ENCODE results near the gene USP34.
"Not testable (repeated sequence)": the region's sequence is repeated elsewhere in the genome, so short reads cannot be mapped to it uniquely, and the experiment has no call there.

The USP34 gene

GRCh38 chr2:61165946-61166345 is 304.9 kb downstream of the USP34 start:
- in situ Hi-C loops (cut with MboI; ENCODE audit: low pct_unique_long_range_greater_than_20kb, low sequenced_read_pairs, unreplicated experiment) = no loop called here
- no peak for TF ChIP-seq CTCF (IDR thresholded peaks at IDR 0.05; ENCODE audit: extremely low read depth, insufficient read depth, missing control alignments)
- no peak for DNase-seq (ENCODE audit: low spot score)

GRCh38 chr2:61165082-61165481 is 305.8 kb downstream of the USP34 start:
- in situ Hi-C loops (cut with MboI; ENCODE audit: low pct_unique_long_range_greater_than_20kb, low sequenced_read_pairs, unreplicated experiment); DNase-seq (ENCODE audit: low spot score): not testable (repeated sequence)

- in situ Hi-C loops (cut with MboI; ENCODE audit: low pct_unique_long_range_greater_than_20kb, low sequenced_read_pairs, unreplicated experiment) = no loop called here
- no peak for DNase-seq (ENCODE audit: low spot score)
- no peak for TF ChIP-seq CTCF (IDR thresholded peaks at IDR 0.05; ENCODE audit: extremely low read depth, insufficient read depth, missing control alignments)
Observed at GRCh38 chr2:61162721-61163120, 308.2 kb downstream of the USP34 start.

GRCh38 chr2:61161888-61162287 is 309.0 kb downstream of the USP34 start, which contains the start of gene C2orf74:
C2orf74 (plus strand) TSS chr2:61162188; CDS start chr2:61162515, 327 bp downstream.
- no peak for TF ChIP-seq CTCF (IDR thresholded peaks at IDR 0.05; ENCODE audit: extremely low read depth, insufficient read depth, missing control alignments)
- in situ Hi-C loops (cut with MboI; ENCODE audit: low pct_unique_long_range_greater_than_20kb, low sequenced_read_pairs, unreplicated experiment) = no loop called here
- DNase-seq (ENCODE audit: low spot score) = no peak

GRCh38 chr2:61158356-61158955 is 312.4 kb downstream of the USP34 start:
- in situ Hi-C loops (cut with MboI; ENCODE audit: low pct_unique_long_range_greater_than_20kb, low sequenced_read_pairs, unreplicated experiment) = no loop called here
- no peak for TF ChIP-seq CTCF (IDR thresholded peaks at IDR 0.05; ENCODE audit: extremely low read depth, insufficient read depth, missing control alignments)
- no peak for DNase-seq (ENCODE audit: low spot score)

GRCh38 chr2:61157371-61158003 is 313.4 kb downstream of the USP34 start:
- in situ Hi-C loops (cut with MboI; ENCODE audit: low pct_unique_long_range_greater_than_20kb, low sequenced_read_pairs, unreplicated experiment) = no loop called here
- DNase-seq (ENCODE audit: low spot score) = no peak
- no peak for TF ChIP-seq CTCF (IDR thresholded peaks at IDR 0.05; ENCODE audit: extremely low read depth, insufficient read depth, missing control alignments)

GRCh38 chr2:61151436-61151835 is 319.5 kb downstream of the USP34 start:
- in situ Hi-C loops (cut with MboI; ENCODE audit: low pct_unique_long_range_greater_than_20kb, low sequenced_read_pairs, unreplicated experiment) = no loop called here
- no peak for TF ChIP-seq CTCF (IDR thresholded peaks at IDR 0.05; ENCODE audit: extremely low read depth, insufficient read depth, missing control alignments)
- no peak for DNase-seq (ENCODE audit: low spot score)

Data from GM13977 (cell line).